HepG2 (cell line): ENCODE measurements around the gene FOXS1.

ENCODE experiments used
- EP300 ChIP-seq, 3 experiments: sonication (generic) in 1 of 3; formaldehyde crosslinking in 1 of 3; IDR thresholded peaks; 2 replicates each; pipeline versions ENCODE4 v1.5.1 to v1.6.1; 2011 to 2020; ENCODE audit warnings: low read depth in 2 of 3, low read length in 2 of 3, borderline replicate concordance in 1 of 3, improper control_type of control experiment in 1 of 3, mild to moderate bottlenecking in 1 of 3, missing genetic modification reagents in 1 of 3, moderate library complexity in 1 of 3
- HOXA7 ChIP-seq: sonication (generic); formaldehyde crosslinking; IDR thresholded peaks from 2 replicates; pipeline ENCODE4 v1.8.1; 2022; ENCODE audit warnings: mild to moderate bottlenecking, missing genetic modification reagents, moderate library complexity
- JARID2 ChIP-seq: sonication (generic); formaldehyde crosslinking; IDR thresholded peaks from 2 replicates; pipeline ENCODE4 v1.8.1; 2023; ENCODE audit warnings: missing genetic modification reagents, inconsistent platforms; ENCODE audit not compliant: insufficient replicate concordance
- KDM1A ChIP-seq: IDR thresholded peaks from 2 replicates; pipeline ENCODE4 v1.6.1; 2016; ENCODE audit warnings: missing compliant biosample characterization
- KLF16 ChIP-seq, 2 experiments: sonication (generic) in 1 of 2; formaldehyde crosslinking in 1 of 2; IDR thresholded peaks; 2 replicates each; pipeline versions ENCODE4 v1.6.1 to v1.8.0; 2016 to 2023; ENCODE audit warnings: missing genetic modification reagents in 2 of 2, missing compliant biosample characterization in 1 of 2
- MEIS1 ChIP-seq: sonication (generic); formaldehyde crosslinking; IDR thresholded peaks from 2 replicates; pipeline ENCODE4 v1.9.0; 2021; ENCODE audit warnings: mild to moderate bottlenecking, missing genetic modification reagents, moderate library complexity, borderline replicate concordance
- POLR2AphosphoS2 ChIP-seq: IDR thresholded peaks from 2 replicates; pipeline ENCODE4 v1.6.1; 2011; ENCODE audit warnings: low read depth, low read length, improper control_type of control experiment
- RNF2 ChIP-seq: fragments of 450-650 bp; conservative IDR thresholded peaks from 2 replicates; pipeline ENCODE4 v1.6.1; 2016; ENCODE audit warnings: low read depth
- SP140L ChIP-seq: sonication (generic); formaldehyde crosslinking; IDR thresholded peaks from 2 replicates; pipeline ENCODE4 v1.4.0; 2020; ENCODE audit warnings: missing genetic modification reagents, borderline replicate concordance
- TF ChIP-seq, protein P1 (sequence below): sonication (generic); formaldehyde crosslinking; IDR thresholded peaks from 2 replicates; pipeline ENCODE4 v1.5.0; 2020; ENCODE audit warnings: mild to moderate bottlenecking, missing genetic modification reagents, moderate library complexity

DNA sequence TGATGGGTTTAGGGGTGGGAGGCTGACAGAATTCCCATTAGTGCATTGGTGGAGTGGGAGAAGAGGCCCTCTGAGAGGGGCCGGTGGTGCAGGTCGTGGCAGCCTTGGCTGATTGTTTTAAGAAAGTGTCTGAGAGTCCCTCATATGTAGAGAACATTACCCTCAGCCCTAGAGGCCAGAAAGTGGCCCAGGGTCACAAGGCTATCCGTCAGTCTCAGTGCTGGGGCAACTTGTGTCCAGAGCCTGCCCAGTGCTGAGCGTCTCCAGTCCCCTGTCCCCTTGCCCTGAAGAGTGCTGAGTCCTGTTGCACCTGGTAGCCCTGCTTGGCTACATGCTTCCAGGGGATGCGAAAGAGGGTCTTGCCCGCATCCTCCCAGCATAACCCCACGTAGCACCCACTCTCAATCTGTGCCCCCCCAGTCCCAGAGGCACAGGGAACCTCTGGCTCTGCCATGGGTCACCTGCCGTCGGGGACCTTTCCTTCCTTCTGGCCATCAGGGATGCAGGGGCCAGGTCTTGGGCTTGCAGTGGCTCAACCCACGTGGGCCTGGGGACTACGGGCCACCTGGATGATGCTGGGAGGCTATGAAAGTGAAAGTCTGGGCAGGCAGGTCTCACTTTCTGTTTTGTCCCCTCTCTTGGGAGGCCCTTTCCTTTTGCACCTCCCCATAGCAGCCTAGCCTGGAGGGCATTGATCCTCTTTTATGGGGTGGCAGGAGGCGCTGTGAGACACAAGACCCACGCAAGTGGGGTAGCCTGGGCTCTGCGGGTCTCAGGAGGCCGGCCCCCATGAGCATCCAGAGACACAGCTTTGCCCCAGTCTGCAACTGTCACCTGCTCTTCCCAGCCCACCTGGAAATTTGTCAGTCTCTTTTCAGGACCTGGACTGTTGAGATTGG, 12.7 kb upstream of the FOXS1 start:
- TF ChIP-seq JARID2 (no peak), MEIS1 (no peak), SP140L (CRISPR knock-in tag) (no peak), POLR2AphosphoS2 (no peak), EP300 (IDR thresholded peaks at IDR 0.05; ENCODE audit: low read depth in 2 of 2, low read length in 2 of 2) (no peak), EP300 (CRISPR knock-in tag; IDR thresholded peaks at IDR 0.05; ENCODE audit: borderline replicate concordance) (no peak), RNF2 (no peak), KDM1A (CRISPR knock-in tag) (no peak), KLF16 (CRISPR knock-in tag; IDR thresholded peaks at IDR 0.05) (no peak), HOXA7 (CRISPR knock-in tag) (no peak)
- TF ChIP-seq, protein P1, sequence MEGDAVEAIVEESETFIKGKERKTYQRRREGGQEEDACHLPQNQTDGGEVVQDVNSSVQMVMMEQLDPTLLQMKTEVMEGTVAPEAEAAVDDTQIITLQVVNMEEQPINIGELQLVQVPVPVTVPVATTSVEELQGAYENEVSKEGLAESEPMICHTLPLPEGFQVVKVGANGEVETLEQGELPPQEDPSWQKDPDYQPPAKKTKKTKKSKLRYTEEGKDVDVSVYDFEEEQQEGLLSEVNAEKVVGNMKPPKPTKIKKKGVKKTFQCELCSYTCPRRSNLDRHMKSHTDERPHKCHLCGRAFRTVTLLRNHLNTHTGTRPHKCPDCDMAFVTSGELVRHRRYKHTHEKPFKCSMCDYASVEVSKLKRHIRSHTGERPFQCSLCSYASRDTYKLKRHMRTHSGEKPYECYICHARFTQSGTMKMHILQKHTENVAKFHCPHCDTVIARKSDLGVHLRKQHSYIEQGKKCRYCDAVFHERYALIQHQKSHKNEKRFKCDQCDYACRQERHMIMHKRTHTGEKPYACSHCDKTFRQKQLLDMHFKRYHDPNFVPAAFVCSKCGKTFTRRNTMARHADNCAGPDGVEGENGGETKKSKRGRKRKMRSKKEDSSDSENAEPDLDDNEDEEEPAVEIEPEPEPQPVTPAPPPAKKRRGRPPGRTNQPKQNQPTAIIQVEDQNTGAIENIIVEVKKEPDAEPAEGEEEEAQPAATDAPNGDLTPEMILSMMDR (CRISPR knock-in tag) = no peak
